C4-2B (cell line): ENCODE measurements around the gene ADAT1.

Source experiments
- CTCF ChIP-seq: fragments of 450-650 bp; conservative IDR thresholded peaks from 2 replicates; pipeline ENCODE4 v1.5.1; 2017; ENCODE audit warnings: mild to moderate bottlenecking
- ZFX ChIP-seq: fragments of 450-650 bp; IDR thresholded peaks from 2 replicates; pipeline ENCODE4 v1.6.1; 2017

GRCh38 chr16:75556431-75556950 lies 66.6 kb downstream of the ADAT1 start:
- TF ChIP-seq CTCF (no peak), ZFX (no peak)
